Measurements from ENCODE around the gene TMEM212. TPM values are rescaled to one million over a fixed set of nuclear protein-coding genes. Genes with fewer than 3 reads are reported as not detected.
"Not testable (repeated sequence)": the region's sequence is repeated elsewhere in the genome, so short reads cannot be mapped to it uniquely, and the experiment has no call there.

TMEM212 gene
- total RNA-seq, 2 donors from 2014 or later = not detected

DNA sequence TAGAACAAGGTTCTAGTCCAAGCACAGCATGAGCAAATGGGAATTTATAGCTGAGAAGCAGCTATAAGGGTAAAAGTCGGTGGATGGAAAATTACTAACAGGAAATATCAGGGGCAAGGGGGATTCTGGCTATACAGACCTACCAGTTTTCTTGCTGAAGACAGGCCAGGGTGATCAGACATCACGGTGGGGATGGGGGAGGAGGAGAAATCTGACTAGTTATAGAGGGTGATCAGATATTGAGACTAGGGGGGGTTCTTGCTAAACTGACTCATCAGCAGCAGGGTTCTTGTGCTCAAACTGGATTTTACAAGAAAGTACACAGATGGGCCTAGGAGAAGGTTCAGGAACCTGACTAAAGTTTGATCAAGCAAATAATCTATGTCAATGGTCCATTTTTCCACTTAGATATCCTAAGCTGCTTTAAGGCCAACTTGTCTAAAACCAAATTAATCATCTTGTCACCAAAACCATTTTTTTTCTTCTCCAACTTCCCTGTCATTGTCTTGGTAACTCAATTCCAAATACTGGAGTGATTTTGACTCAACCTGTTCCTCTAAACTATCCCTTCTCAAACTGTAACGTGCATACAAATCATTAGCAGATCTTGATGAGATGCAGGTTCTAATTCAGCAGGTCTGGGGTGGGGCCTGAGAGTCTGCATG lies 4.6 kb downstream of the TMEM212 start:
- ATAC-seq (no peak), DNase-seq (no peak)
- intact Hi-C loops (cut with DNase I) = no loop called here

GRCh38 chr3:171849617-171850319 lies 6.6 kb downstream of the TMEM212 start:
- intact Hi-C loops (cut with DNase I) = no loop called here
- DNase-seq = no peak
- peak; percentile 15 to 56 for ATAC-seq

DNA sequence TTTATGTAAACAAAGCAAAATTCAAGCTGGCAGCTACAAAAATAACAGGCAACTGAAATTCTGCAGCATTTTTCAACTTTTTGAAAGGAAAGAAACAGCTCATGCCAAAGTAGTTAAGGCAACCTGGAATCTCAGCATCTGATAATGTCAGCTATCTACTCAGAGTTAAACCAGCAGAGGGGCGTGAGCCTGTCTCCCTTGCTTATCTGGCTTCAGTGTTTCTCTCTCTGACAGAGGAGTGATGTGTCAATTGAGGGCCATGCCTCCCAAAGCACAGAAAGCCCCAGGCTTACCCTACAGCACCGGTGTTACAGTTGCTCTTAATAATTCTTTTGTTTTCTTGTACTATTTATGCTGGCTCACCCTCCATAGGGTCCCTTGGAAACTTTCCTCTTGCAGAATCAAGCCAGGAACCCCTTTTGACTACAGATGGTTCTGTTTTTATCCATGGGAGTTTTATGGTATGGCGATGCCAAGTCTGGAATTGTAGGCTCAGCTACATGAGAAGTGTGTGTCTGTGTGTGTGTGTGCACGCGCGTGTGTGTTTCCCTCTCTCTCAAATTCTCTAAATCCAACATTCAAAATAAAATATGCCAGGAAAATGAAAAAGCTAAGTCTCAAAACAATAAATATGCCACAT lies 7.3 kb downstream of the TMEM212 start:
- intact Hi-C loops (cut with DNase I) = no loop called here
- DNase-seq (no peak), ATAC-seq (peak; percentile 47 to 80)

GRCh38 chr3:171850960-171851659 lies 8.0 kb downstream of the TMEM212 start:
- intact Hi-C loops (cut with DNase I) = no loop called here
- no peak for ATAC-seq
- DNase-seq = no peak

- DNase-seq (no peak), ATAC-seq (peak in 1 of 2 donors; percentile 47)
- intact Hi-C loops (cut with DNase I) = no loop called here
Measured at GRCh38 chr3:171851660-171852058, 8.5 kb downstream of the TMEM212 start.

GRCh38 chr3:171854649-171855305 lies 11.6 kb downstream of the TMEM212 start:
- DNase-seq (no peak), ATAC-seq (no peak)
- intact Hi-C loops (cut with DNase I) = no loop called here

DNA sequence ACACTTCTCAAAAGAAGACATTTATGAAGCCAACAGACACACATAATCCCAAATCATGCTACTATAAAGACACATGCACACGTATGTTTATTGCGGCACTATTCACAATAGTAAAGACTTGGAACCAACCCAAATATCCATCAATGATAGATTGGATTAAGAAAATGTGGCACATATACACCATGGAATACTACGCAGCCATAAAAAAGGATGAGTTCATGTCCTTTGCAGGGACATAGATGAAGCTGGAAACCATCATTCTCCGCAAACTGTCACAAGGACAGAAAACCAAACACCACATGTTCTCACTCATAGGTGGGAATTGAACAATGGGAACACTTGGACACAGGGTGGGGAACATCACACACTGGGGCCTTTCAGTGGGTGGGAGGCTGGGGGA lies 15.6 kb downstream of the TMEM212 start:
- intact Hi-C loops (cut with DNase I); DNase-seq; ATAC-seq: not testable (repeated sequence)

GRCh38 chr3:171860830-171861535 lies 17.8 kb downstream of the TMEM212 start:
- intact Hi-C loops (cut with DNase I) = no loop called here
- DNase-seq = peak; percentile 23
- peak; percentile 79 to 92 for ATAC-seq

DNA sequence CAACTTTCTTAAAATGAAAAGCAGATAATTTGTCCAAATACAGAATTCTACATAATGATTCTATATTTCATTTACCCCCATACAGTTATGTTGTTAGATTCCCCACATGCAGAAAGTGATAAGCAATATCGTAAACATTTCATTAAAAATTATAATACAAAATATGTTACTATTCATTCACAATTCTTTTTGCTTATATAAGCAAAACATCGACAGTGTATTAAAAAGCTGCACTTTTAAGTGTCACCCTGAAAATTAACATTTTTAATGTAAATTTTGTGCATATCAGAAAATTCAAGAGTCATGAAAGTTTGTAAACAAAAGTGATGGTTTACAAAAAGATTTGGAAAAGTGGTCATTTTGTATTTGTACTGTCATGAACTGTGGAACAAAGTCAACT lies 19.2 kb downstream of the TMEM212 start:
- ATAC-seq (no peak), DNase-seq (no peak)
- intact Hi-C loops (cut with DNase I) = no loop called here

DNA sequence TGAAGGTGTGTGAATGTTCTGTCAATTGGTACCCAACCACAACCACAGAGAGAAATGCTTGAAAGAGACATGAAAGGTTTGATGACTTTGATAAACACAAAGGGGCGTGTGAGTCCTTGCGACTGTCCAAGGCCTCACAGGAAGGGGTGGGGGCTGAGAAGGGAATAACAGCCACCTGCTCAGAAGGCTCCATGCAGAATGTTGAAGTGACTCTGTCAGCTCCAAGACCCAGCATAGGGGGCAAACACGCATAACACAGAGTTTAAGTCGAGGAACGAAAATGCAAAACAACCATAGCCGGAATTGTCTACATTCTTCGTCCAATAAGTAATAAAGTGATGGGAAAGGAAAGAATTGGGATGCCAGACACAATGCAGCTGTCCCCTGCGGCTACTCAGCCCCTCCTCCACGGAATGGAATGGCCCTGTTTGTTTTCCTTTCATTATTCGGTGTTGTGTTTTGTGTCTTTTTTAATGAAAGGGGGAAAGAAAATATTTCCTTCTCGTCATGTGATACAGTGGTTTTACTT lies 19.9 kb downstream of the TMEM212 start:
- ATAC-seq = no peak
- intact Hi-C loops (cut with DNase I) = no loop called here
- DNase-seq = no peak

GRCh38 chr3:171863920-171864319 lies 20.8 kb downstream of the TMEM212 start:
- DNase-seq (no peak), ATAC-seq (no peak)
- intact Hi-C loops (cut with DNase I) = no loop called here

- DNase-seq = no peak
- intact Hi-C loops (cut with DNase I) = no loop called here
- ATAC-seq = no peak
Measured at GRCh38 chr3:171865191-171865865, 22.2 kb downstream of the TMEM212 start.

- intact Hi-C loops (cut with DNase I) = no loop called here
- DNase-seq = no peak
- no peak for ATAC-seq
Measured at GRCh38 chr3:171867981-171868380, 24.8 kb downstream of the TMEM212 start.

GRCh38 chr3:171871392-171872274 lies 28.5 kb downstream of the TMEM212 start:
- ATAC-seq (no peak), DNase-seq (no peak)
- intact Hi-C loops (cut with DNase I) = no loop called here

GRCh38 chr3:171873580-171873979 lies 30.4 kb downstream of the TMEM212 start:
- DNase-seq = no peak
- intact Hi-C loops (cut with DNase I) = no loop called here
- no peak for ATAC-seq

GRCh38 chr3:171874251-171874681 lies 31.1 kb downstream of the TMEM212 start:
- intact Hi-C loops (cut with DNase I) = no loop called here
- peak; percentile 59 to 60 for ATAC-seq

DNA sequence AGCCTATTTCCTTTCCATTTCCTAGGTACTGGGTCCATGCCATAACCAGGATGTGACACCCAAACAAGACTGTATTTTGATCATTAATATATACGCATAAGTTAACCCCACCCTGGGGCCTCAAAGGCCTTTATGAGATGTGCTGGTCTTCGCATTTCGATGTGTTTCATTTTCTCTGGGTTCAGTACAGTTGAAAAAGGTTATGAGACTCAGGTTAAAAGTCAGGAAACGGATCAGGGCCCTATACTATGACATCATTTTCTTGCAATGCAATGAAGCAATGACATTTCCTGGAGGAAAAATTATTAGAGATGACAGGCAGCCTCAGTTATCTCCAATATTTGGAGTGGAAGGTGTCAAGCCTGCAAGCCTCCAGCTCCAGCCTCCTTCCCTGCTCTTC lies 31.7 kb downstream of the TMEM212 start:
- no peak for DNase-seq
- intact Hi-C loops (cut with DNase I) = no loop called here
- no peak for ATAC-seq

More at GRCh38 chr3:171874251-171874681, 31.1 kb downstream of the TMEM212 start:
- no peak for DNase-seq

All from left cardiac atrium (tissue), 4 donors.